HG02642 (cell line): Measurements from ENCODE around the gene HCCS.
A peak's percentile ranks its signal among the peaks of the same experiment; 100 is the strongest.
"Not testable (repeated sequence)": the region's sequence is repeated elsewhere in the genome, so short reads cannot be mapped to it uniquely, and the experiment has no call there.

Experiments
- ATAC-seq: cut with Tn5 transposase; IDR thresholded peaks from one replicate; pipeline ENCODE4 v1.9.1; 2021; ENCODE audit warnings: mild to moderate bottlenecking; ENCODE audit not compliant: unreplicated experiment, poor library complexity

Gene HCCS

DNA sequence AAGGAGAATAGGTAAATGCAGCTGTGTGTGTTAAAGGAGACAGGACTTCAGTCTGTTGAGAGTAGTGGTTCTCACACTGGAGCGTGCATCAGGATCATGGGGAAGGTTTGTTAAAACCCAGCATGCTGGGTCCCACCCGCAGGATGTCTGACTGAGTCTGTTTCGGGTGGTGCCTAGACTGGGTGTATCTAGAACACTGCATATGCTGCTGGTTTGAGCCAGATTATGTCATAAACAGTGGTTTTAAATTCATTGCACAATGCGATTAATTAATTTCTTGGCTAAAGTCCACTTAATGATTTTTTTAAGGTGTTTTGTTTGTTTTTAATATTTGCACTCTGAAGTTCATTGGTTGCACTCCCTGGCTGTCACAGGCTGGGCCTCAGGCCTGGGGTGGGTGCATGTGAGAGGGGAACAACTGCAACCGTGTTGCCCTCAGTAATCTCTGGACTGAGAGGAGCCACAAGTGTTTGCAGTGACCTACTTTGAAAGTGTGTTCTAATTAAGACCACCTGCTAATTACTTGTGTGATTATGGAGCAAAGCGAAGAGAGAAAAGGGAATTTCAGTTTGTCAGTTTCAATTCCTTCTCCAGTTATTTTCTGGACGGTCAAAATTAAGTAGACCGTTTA lies 8.3 kb downstream of the HCCS start:
- ATAC-seq = no peak

DNA sequence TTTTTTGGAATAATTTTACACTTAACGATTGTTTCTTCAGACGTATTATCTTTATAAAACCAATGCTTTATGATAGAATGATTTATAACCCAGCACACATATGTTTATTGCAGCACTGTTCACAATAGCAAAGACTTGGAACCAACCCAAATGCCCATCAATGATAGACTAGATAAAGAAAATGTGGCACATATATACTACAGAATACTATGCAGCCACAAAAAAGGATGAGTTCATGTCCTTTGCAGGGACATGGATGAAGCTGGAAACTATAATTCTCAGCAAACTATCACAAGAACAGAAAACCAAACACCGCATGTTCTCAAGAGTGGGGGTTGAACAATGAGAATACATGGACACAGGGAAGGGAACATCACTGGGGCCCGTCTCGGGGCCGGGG lies 12.0 kb downstream of the HCCS start:
- ATAC-seq = not testable (repeated sequence)

DNA sequence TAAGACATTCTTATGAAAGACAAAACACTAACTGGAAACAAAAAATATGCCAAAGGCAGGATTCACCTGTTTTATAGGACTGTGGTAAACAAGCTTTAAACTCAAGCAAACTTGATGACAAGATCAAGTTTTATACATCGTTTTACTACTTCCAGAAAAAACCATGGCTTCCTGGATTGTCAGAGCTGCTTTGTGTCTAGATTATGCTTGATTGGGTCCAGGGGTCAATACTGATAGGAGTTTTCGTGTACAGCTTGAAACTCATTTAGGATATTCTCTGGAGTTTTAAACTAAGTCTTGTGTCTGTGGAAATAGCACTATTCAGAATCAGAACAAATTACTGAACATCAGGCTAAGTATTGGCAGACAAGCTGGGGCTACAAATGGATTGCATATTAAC lies 13.0 kb downstream of the HCCS start:
- no peak for ATAC-seq

- ATAC-seq = no peak
Measured at GRCh38 chrX:11125060-11125459, 13.9 kb downstream of the HCCS start.

GRCh38 chrX:11129534-11130105 lies 18.5 kb downstream of the HCCS start:
- no peak for ATAC-seq

- no peak for ATAC-seq
Measured at GRCh38 chrX:11130136-11130535, 19.0 kb downstream of the HCCS start.

DNA sequence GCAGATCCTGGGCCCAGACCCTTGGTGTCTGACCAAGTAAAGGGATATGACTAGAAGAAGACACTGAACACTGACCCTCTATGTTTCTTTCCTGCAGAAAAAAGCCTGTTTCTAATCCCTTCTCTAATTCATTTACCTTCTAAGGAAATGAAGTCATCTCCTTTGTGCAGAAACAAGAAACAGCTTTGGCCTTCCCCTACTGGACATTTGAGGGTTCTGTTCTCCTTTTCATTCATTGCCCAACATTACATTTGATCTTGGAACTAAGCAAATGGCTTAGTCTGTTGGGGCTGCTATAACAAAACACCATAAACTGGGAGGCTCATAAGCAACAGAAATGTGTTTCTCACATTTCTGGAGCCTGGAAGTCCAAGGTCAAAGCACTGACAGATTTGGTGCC lies 20.0 kb downstream of the HCCS start:
- ATAC-seq = no peak

- no peak for ATAC-seq
Measured at GRCh38 chrX:11135564-11136185, 24.5 kb downstream of the HCCS start.

DNA sequence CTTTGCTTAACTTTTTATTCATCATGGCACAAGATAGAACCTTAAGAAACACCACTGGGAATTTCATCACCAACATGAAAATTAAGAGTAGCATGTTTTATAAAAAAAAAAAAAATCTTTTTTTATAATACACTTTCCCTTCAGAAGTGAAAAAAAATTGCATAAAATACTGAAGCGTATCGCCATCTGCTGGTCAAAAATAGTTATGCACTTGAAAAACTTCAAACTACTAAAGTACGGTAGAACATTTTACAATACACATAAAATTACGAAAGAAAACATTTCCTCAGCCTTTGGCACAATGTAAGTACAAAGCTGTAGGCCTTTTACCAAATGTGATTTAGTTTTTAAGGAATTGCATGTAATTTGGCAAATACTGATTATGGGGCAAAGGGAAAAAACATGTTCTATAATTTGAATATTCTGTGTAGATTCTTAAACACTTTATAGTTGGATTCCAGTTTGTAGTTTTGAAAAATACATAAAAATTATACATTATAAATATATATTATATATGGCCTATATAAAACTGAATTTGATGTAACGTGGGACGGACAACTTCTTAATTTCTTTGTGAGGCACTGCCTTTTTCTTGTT lies 26.5 kb downstream of the HCCS start:
- no peak for ATAC-seq

- no peak for ATAC-seq
Measured at GRCh38 chrX:11138498-11139390, 27.6 kb downstream of the HCCS start.

DNA sequence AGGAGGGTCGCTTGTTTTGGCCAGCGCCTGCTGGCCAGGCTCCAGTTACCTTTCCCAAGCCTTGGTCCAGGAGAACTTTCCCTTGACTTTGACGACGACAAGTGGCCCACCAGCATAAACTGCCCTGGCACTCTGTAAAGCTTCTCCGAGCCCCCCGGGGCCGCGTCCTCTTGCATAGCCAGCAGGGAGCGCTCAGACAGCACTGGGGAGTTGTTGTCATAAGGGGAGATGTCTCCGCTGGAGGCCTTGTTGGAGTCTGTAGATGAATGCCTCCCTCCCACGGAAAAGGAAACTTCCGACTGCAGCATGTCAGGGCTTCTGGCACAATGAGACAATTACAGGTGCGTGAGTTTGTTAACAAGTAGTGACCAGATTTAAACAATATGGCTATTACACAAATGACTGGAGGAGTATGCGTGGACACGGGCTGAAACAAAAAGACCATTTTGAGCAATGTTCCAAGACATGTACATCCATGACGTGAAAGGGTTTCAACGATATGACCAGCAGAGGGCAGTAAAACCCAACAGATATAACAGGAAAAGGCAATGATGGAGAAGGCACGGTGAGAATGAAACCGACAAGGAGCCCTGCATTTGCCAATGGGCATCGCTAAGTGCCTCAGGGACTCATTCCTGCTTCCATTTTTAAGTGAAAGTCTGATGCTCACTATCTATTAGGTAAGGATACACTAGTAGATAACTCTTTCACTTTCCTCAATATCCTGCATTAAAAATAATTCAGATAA lies 33.0 kb downstream of the HCCS start:
- peak; percentile 82 for ATAC-seq

- ATAC-seq = no peak
Measured at GRCh38 chrX:11146411-11146810, 35.3 kb downstream of the HCCS start.

DNA sequence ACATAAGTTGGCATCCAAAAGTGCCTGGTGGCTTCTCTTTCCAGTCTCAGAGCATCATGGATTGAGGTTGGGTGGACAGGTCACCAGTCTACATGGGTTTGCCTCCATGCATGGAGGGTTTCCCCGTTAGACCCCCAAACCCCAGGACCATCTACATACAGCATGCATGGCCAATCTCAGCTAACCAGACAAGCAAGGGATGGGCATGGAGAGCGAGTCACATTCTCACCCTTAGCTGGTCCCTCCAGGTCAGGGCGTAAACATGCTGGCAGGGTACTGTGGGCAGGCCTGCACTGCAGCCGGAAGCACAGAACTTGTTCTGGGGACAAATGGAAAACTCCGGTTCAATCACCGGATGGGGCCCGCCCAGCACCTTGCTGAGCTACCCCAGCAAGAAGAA lies 37.3 kb downstream of the HCCS start:
- ATAC-seq = no peak

DNA sequence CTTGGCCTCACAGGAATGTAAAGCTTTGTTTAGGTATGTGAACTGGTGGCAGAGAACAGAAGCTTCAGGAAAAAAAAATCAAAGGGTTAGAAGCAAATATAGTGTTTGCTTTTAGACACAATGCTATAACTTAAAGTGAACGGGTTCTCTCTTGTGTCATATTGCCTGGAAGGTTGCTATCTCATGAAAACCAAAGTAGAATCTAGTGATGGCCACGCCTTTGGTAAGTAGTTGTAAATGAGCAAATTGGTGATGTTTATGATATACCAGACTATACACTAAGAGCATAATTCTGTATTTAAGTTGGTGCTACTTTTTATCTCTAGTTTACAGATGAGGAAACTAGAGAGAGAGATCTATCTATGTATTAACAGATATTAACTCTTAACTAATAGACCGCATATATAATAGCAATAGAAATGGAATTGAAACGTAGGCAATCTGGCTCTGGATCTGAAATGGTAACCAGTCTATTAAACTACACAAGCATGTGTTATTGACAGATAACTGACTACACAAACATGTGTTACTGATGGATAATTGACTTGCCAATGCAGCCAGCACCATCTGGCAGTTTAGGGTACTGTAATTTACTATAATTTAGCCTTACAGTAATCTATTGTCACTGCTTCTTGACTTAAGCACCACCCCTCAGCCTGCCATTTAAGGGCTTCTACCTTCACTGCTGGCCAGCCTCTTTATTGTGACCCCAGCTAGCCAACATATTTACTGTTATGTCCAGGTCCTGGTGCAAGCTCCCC lies 40.8 kb downstream of the HCCS start:
- ATAC-seq = no peak

DNA sequence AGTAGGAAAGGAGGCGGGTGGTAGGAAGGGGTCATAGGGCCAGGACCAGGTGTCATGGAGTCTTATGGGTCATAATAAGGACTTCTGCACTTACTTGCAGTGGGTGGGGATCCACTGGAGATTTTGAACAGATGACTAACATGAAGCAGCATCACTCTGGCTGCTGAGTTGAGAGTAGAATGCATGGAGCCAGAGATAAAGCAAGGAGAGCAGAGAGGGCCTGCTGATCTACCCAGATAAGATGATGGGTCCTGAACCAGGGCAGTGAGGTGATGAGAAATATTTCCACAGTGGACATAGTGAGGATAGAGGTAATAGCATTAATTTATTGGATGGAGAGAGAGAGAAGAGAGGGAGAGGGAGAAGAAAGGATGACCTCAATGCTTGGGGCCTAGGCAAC lies 48.0 kb downstream of the HCCS start:
- ATAC-seq = no peak

DNA sequence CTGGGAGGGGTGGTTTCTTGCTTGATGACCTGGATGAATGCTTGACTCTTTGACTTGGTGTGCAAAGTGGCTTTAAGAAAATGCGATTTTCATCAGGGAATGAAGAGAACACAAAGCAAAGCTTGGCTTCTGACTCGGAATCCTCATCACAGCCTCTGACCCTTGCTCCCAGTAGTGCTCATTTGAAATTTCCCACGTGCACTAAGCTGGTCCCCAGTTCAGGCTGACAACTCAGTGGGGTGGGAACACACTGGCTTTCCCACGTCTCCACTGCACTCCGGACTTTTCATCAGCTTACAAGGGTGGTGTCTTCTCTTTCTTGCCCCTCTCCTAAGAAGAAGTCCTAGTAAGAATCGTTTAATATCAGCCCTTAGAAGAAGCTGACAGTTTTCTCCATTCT lies 53.3 kb downstream of the HCCS start:
- ATAC-seq = no peak

DNA sequence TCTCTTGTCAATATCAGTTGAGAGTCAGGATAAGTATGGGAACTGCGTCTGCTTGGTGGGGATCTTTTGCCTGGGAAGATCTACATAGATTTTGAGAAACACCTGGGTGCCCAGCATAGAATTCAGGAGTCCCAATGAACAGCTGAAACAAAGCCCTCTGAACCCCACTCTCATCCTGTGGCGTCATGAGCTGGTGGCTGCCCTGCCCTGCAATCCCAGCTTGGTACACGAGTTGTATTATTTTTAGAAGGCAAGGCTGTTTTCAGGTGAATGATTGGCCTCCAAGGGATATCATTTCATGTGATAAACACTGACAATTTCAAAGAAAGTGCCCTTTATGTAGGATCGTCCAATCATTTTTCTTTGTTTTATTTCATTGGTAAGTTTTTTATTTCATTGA lies 60.8 kb downstream of the HCCS start:
- ATAC-seq = no peak

GRCh38 chrX:11172415-11172814 lies 61.3 kb downstream of the HCCS start:
- ATAC-seq = no peak
